GM13977 (cell line): Measurements from ENCODE around the gene GPSM3.
A peak's percentile ranks its signal among the peaks of the same experiment; 100 is the strongest.

Source experiments
- DNase-seq: peaks from one replicate; pipeline ENCODE4 v3.0.0; 2012; ENCODE audit warnings: low spot score
- in situ Hi-C: fragments of 300-500 bp; cut with MboI; formaldehyde crosslinking; loops from one replicate; pipeline ENCODE4 v1.12.0; 2022; ENCODE audit warnings: low sequenced_read_pairs, low pct_unique_long_range_greater_than_20kb, mixed read lengths, inconsistent platforms; ENCODE audit not compliant: unreplicated experiment
- TF ChIP-seq, protein P1 (sequence below): IDR thresholded peaks from 2 replicates; pipeline ENCODE4 v1.5.1; 2012; ENCODE audit warnings: mild to moderate bottlenecking, control low read depth; ENCODE audit not compliant: insufficient read depth; ENCODE audit errors: extremely low read depth, missing control alignments

Gene GPSM3

DNA sequence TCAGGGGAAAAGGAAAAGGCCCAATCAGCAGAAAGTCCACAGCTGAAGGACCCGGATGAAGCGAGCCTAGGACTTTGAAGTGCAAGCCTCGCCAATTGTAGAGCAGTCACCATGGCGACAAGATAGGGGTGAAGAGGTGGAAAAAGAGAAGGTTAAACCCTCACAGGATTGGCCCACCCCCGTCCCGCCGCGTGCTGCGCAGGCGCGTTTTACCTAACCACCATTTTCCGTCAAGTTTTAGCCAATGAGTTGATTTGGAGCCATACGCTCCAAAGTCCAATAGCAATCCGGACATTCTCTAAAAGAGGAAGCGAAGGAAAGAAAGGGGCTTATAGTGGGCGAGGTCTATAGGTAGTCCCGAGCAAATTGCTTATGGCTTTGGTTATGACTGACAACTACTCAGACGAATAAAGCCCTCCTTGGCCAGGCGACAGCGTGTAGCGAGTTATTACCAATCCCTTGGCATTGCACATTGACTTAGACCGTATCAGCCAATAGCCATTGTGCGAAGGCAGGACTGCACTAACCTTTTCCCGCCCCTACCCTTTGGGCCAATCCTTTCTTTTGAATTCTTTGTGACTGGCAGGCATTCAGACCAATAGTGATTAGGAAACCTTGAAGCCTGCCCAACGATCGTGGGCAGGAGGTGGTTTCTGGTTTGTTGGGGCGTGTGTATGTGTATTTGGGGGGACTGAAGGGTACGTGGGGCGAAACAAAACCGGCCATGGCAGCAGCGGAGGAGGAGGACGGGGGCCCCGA lies 14.5 kb downstream of the GPSM3 start, which contains the start of gene RNF5:
Gene RNF5 (plus strand): TSS at position 618 of the 759 bp plus-strand sequence. CDS start 107 bp downstream, at position 725.
- in situ Hi-C loops, result no loop called here
- TF ChIP-seq, protein P1, sequence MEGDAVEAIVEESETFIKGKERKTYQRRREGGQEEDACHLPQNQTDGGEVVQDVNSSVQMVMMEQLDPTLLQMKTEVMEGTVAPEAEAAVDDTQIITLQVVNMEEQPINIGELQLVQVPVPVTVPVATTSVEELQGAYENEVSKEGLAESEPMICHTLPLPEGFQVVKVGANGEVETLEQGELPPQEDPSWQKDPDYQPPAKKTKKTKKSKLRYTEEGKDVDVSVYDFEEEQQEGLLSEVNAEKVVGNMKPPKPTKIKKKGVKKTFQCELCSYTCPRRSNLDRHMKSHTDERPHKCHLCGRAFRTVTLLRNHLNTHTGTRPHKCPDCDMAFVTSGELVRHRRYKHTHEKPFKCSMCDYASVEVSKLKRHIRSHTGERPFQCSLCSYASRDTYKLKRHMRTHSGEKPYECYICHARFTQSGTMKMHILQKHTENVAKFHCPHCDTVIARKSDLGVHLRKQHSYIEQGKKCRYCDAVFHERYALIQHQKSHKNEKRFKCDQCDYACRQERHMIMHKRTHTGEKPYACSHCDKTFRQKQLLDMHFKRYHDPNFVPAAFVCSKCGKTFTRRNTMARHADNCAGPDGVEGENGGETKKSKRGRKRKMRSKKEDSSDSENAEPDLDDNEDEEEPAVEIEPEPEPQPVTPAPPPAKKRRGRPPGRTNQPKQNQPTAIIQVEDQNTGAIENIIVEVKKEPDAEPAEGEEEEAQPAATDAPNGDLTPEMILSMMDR, result no peak
- DNase-seq, result peak; percentile 96

DNA sequence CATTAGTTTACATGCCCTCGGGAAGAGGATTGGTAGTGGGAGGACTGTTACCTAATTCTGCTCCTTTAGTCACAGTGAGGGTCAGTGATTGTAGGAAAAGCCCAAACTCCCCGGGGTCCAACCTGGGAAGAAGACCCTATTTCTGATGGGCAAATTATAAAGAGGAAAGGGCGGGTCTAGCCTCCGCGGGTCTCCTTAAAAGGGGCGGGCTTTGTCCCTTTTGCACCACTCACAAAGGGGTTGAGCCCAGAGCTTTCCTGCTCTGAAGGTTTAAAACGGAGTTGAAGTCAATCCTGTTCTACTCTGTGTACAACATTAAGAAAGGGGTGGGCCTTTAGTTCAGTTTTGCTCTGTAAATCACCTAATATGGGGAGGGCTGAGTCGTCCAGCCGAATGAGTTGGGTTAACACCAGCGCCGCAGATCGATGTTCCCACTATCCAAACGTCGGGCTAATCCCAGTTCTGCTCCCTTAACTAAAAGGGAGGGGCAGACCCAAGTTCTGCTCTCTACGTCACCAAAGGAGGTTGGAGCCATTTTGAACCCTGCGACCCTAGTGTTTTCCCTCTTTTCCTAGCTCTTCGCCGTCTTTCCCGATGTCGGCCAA lies 15.2 kb downstream of the GPSM3 start:
- in situ Hi-C loops, result no loop called here
- DNase-seq, result no peak
- TF ChIP-seq, protein P1, result no peak

DNA sequence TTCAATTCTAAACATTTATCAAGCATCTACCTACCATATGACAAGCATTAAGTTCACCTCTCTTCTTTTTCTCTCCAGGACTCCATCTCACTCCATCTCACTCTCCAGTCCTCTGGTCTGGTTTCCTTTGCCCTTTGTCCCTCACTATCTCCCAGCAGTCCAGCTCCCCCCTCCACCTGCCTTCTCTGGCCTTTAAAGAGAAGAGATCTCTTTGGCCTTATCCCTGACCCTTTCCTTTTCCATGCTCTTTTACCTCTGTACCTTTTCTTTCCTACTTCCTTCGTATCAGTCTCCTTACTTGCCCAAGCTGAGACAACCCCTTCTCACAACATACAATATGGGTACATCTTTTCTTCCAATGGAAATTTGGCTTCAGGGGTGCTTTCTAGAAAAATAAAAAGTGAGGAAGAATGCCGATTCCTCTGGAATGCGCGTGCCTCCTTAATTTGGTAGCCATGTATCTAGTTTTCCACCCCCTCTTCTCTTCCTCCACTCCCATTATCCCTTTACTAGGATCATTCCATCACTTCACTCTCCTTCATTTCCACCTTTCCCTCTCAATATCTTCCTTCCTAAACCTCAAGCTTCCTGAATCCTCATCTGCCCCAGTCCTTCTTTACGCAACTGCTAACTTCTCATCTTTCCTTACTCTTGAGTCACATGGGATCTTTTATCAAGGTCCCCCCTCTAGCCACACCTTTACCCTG lies 15.8 kb downstream of the GPSM3 start:
- no peak for DNase-seq
- TF ChIP-seq, protein P1, result no peak
- in situ Hi-C loops, result no loop called here

DNA sequence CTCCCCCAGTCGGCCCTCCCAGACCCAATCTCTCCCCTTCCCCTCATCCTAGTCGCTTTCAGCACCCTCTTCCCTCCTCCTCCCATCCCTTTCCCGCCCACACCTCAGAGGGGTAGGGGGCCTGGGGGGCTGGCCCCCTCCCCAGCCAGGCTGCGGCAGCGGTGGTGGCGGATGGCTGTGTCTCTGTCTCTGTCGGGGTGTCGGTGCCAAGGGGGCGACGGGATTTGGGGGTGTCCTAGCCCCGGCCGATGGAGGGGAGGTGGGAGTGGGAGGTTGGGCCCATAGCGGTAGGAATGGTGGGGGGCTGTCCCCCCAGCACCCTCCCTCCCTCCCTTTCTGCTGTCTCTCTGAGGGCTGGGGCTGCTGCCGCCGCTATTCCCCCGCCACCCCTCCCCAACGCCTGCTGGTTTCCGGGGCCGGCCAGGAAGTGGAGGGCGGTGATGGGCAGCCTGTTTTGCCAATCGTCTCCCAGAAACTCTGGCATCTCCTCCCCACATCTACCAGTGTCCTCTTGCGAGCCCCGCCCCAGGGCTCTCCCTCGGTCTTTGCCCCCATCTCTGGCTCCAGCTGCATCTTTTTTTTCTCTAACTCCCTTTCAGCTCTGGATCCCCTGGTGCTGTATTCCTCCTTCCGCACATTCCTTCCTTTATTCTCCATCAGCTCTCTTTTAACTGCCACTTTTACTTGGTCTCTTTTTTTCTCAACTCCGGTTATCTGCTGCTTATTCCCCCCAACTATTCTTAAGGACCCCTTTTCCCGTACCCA lies 16.6 kb downstream of the GPSM3 start, which contains the start of gene AGPAT1:
Gene AGPAT1 (minus strand): TSS at position 374 of the 765 bp plus-strand sequence. CDS start 4,588 bp downstream, outside the sequence.
- TF ChIP-seq, protein P1, result no peak
- in situ Hi-C loops, result no loop called here
- peak; percentile 98 for DNase-seq

DNA sequence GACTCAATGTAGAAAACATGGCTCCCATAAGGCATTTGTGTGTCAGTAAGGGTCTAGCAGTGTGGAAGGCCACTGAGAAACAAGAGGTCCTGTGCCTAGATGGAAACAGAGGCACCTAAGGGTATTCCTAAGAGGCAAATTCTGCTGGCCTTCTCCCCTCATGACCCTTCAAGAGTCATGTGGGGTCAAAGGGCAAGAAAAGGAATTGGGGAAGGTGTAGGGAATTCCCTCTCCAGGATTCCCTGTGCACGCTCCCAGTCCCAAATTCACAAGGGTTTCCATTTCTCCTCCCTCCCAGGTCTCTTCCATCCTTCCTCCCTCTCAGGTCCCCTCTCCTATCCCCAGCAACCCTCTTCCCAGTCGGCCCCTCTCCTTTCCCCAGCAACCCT lies 17.1 kb downstream of the GPSM3 start:
- in situ Hi-C loops, result no loop called here
- no peak for DNase-seq

More for the DNA sequence above, 17.1 kb downstream of the GPSM3 start:
- TF ChIP-seq, protein P1, result no peak
